CD4-positive, alpha-beta T cell treated with Interleukin-15 for 4 hours (primary cell): Measurements from ENCODE around the gene SH3RF1.

Source experiments
- DNase-seq: peaks from one replicate; pipeline ENCODE4 v3.0.0-alpha.2; 2020; ENCODE audit warnings: low spot score

The SH3RF1 gene

DNA sequence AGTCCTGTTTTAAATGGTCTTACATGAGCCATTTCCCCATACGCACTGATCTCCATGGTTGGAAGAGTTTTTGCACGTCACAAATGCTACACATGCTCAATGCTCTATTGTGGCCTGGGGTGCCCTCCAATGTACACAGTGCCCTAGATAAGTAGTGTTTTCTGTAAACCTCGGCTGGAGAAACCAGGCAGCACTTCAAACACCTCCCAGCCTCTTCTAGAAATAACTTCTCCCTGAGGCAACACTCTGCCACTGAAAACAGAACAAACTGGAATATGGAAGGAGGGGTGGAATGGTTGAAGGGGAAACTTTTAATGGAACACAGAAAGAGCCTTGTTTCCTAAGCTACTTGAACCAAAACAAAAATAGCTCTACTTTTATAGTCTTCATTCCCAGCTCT is 136.8 kb downstream of the SH3RF1 start:
- no peak for DNase-seq

DNA sequence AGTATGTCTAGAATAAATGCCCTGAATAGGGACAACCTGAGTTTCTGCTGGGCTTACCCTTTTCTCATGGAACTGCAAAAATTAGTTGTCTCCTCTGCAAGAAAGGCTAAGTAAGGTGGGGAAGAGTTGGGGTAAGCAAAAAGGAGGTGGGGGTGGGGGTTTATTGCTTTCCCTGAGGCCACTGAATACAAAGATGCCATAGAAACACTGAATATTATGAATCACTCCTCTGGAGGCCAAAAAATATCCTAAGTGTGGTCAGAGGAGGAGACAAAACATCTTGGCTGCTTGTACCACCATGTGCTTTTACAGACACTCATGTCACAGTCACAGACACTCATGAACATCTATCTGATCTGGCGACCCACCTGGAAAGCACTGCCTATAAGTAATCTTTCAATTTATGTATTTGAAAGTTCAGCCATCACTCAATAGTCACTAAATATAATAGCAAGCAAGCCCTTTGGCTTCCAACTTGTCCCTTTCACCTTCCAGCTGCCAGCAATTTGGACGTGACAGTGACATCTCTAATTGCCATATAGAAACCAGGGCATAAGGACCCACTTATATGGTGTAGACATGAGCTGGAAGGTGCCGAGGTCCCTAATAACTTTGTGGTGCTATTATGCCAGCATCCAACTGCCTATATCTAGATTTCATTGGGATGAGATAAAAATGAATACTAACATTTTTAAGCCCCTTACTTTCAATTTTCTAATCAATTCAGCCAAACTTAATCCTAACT is 138.0 kb downstream of the SH3RF1 start:
- no peak for DNase-seq

DNA sequence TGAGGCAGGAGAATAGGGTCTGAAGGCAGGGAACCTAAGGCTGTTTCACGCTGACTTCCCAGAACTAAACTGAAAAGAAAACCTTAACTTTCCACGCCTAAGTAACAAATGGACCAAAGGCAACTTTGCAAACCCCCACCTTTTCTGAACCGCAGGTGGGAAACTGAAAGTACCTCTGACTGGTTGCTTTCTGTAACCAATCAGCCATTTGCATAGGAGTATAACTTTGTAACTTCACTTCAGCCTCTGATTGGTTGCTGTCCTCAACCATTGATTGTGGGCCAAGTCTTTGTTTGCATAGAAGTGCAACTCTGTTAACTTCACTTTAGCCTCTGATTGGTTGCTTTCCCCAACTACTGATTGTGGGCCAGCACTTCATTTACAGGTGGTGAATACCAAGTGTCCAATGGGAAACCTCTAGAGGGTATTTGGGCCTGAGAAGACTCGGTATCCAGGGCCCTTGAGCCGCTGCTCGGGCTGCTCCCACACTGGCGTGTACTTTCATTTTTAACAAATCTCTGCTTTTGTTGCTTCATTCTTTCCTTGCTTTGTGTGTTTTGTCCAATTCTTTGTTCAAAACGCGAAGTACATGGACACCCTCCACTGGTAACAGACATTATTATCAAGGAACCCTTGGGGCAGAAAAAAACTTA is 139.1 kb downstream of the SH3RF1 start:
- no peak for DNase-seq

DNA sequence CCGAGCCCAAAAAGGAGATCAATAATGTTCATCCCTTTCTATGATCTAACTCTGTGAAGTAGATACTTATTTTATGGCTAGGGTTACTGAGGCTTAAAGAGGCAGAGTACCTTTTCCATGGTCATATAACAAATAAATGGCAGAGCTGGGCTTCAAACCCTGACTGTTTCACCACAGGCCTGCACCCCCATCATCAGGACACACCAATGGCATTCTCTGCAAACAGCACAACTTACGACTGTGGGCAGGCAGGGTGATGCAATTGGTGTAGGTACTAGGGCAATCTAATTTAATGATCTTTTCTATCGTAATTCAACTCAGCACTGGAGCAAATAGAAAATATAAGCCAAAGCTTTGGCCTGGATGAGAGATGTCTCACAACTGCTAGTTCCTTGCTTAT is 141.9 kb downstream of the SH3RF1 start:
- no peak for DNase-seq

DNA sequence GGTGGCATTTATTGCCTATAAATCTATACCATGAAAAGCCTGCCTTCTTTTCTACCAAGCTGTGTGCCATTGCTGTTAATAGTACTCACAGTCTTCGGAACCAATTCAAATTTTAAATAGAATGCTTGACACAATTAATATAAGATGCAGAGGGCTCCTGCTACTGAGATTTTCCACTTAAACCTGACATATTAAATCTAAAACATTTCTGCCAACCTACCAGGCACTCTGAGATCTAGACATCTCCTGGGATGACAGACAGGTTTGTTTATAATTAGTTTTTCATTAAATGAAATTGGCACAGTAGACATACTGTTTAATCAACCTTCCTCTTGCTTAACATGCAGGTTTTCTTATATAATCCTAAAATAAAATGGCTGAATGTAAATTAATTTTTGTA is 143.4 kb downstream of the SH3RF1 start:
- no peak for DNase-seq

DNA sequence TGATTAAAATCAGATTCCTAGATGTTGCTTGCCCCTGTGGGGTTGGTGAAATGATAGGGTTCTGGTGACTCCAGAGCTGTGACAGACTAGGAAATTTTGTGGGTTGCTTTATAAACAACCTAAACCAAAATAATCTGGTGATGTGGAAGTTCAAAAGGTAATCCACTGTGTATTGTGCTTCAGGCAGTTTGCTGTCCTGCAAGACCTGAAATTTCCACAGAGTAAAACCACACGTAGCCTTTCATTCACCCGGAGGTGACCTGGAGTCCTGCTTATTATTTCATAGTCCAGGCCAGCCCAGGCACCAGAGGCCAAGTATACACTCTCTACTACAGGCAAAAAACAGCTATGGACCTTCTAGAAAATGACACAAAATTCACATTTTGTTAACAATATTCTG is 146.1 kb downstream of the SH3RF1 start:
- DNase-seq = no peak

DNA sequence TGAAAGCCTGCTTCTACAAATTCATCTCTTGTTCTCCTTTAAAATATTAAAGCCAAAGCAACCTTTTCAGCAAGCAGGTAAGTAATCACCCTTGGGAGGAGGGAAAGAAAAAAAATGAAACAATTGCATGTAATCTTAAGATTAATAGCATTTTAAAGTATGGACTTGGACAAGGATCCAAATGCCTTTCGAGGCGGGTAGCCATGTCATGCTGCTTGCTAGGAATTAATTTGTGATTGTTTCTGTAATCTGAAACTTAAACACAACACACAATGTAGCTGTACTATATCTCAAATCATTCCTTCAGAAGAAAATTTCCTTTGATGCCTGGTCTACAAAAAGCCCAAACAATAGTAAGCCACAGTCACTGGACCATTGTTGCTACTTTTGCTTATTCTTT is 148.3 kb downstream of the SH3RF1 start:
- no peak for DNase-seq

DNA sequence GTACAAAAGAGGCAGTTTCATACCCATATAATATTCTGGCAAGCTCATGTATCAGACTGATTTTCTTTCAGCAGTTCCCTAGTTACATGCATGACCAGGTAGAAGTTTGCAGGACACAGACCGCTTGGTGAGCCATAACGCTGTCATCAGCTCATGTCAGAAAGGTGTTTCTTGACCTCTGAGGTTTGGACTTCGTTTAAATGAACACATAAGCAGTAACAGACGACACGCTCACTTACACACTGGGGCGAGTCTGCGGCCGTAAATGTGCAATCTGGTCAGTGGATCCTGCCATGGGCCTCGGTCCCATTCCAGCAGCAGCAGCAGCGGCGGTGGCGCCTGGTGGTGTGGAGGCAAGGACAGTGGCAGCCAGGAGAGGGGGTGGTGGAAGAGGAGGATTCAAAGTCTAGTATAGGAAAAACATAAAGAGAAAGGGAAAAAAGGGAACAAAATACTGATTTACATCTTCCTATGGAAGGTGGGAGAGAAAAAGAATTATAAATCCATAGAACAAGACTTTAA is 148.8 kb downstream of the SH3RF1 start:
- no peak for DNase-seq

DNA sequence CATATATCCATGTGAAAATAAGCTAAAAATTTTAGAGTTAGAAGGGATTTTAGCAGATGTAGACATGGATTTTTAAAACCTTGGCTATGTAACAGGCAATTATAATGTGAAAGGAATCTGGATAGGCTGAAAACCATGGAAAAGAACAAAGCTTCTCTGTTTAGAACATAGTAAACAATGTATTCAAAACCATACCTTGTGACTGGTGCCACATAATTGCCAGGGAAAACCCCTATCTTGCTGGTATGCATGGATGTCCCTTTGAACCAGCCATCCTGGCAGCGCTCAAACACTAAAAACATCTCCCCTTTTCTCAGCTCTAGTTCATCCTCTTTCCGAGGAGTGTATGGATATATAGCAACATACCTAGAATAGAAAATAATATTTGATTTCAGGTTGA is 150.1 kb downstream of the SH3RF1 start:
- DNase-seq = no peak

DNA sequence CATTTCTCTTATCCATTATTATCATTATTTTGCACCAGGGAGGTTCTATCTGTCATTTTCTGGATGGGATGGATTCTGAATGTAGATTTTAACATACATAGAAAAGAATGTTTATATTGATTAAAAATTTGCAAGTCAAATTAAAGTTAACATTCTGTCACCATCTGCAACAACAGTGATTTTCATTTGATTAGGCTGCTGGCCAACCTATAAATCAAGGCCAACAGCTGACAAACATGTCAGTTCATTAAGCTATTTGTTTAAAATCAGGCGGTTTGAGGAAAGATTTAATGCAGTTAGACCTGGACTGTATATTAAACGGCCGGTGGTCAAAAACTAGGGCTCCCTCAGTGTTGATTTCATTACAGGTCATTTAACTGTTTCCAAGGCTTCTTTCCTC is 151.2 kb downstream of the SH3RF1 start:
- DNase-seq = no peak

DNA sequence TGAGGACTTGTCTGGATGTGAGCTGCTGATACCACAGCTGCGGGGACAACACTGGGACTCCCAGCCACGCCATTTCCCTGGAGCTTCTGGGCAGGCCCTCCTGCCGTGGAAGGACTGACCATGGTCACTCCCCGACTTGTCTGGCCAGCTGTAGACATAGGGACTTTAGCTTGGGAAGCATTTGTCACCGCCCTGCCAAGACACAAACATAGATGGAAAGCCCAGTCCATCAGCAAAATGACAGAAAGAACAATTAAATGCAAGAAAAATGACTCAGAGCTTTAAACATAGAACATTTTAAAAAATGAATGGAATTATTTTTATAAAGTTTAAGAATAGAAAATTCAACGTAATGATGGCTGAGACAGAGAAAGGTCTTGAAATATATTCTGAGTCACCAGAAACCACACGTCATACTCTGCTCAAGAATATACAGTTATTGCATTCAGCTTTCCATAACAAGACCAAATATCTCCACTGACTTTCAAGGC is 153.1 kb downstream of the SH3RF1 start:
- no peak for DNase-seq

DNA sequence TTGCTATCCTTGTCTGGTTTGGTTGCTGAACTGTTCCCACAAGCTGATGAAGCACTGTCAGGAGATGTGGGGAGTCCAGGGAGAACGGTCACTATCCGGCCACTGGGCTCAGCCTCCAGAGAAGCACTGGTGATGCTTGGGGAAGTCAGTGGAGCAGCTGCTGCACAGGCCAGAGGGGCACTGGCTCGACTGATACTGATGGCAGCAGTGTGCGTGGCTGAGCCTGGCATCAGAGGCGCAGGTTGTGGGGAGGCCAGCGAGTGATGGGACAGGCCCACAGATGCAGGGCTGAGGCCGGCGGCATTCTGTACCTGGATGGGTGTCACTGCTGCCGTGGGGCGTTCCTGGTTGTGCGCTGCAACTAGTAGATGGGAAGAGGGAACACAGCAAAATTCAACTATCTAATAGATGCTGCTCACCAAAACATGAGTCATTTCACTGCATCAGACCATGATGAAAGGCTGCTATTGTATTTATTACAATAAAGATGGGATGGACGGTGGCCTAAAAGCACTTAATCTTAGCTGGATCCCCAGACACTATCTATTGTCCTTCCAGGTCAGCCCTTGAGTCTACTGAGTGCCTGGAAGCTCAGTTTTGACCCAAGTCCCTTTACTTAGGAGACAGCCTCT is 154.4 kb downstream of the SH3RF1 start:
- no peak for DNase-seq

DNA sequence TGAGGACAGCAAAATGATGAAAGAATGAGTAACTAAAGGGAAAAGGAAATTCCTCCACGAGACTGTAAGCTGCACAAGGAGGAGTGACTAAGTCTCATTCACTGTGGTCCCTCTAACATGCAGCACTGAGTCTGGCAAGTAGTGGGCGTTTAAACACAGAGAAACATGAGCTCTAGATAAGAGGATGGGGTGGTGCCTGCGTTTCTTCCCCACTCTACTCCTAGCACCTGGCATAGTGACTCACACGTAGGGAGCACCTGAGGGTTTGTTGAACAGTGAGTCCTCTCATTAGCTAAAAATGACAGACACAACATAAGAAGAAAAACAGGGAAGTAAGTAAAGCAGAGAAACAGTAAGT is 154.9 kb downstream of the SH3RF1 start:
- no peak for DNase-seq

DNA sequence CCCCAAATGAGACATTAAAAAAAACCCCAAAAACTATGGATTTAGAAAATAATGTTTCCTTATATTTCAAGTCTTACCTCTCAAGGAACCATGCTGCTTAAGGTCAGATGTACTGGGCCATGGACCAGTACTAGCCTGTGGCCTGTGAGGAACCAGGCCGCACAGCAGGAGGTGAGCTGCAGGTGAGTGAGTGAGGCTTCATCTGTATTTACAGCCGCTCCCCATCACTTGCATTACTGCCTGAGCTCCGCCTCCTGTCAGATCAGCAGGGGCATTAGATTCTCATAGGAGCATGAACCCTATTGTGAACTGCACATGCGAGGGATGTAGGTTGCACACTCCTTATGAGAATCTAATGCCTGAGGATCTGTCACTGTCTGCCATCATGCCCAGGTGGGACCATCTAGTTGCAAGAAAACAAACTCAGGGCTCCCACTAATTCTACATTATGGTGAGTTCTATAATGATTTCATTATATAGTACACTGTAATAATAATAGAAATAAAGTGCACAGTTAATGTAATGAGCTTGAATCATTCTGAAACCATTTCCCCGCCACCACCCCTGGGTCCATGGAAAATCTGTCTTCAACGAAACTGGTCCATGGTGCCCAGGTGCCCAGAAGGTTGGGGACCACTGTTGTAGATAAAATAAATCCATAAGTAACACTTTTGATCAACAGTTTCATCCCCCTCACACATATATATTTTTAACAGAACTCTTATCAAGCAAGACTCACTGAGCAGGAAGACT is 155.4 kb downstream of the SH3RF1 start:
- no peak for DNase-seq

DNA sequence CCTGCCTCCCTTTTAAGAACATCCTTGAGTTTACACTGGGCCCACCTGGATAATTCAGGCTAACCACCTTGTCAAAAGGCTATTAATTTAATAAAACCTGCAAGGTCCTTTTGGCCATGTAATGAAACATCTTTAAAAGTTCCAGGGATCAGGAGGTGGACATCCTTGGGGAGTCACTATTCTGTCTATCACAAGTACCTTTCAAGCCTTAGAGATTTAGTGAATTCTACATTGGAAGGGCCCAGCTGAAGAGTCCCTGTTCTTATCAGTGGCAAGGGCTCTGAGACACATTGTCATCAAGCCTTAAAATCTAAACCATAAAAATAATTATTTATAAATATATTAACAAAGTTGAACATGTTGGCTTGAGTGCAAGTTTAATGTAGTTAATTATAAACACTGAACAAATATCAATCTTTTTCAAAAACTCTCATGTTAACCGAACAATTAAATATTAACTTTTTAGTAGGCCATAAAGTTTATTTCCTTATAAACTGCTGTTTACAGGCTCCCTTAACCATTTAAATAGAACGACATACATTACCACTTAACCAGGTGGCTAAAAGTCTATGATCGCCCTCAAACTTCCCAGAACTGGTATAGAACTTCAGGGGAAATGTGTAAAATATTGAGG is 156.3 kb downstream of the SH3RF1 start:
- no peak for DNase-seq

DNA sequence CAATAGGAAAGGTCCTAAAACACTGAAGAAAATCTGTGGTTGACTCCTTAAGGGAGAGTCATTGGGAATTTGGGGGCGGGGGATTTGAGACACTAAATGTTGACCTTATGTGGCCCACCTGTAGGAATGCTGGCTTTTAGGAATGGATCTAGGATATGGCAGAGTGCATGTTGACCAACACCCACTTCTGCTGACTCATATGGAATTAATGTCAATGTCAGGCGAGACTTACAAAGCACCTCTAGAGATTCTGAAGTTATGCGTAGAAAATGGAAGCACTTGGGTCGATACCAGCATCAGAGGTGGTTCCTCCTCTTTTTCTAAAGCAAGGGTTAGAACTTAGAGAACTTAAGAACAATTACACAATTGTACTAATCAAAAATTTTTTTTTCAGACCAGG is 160.1 kb downstream of the SH3RF1 start:
- no peak for DNase-seq

DNA sequence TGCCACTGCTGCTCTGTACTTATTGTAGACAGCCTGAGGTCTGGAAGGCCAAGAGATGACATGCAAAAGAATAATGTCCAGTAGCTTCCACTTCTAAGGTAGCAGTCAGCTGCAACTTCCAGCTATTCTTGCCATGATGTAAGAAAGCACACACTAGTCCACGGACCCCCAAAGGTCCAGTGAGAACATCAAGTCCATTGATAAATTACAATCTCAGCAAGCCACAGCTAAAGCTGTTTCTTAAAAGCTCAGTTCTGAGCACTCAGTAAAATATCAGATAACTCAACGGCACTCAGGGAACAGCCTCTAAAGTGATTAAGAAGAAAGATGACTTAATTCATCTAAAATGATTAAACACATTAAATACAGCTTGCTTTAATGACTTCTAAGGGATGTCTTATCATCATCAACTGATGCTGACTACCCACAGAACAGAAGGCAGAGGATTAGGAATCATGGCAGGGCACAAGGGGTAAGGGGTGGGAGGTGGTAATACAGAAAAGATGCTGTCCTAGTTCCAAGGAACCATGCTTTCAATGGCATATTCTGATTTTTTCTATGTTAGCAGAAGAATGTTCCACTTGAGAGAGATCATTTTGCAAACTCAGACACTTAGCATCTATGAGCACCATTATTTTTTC is 161.6 kb downstream of the SH3RF1 start:
- DNase-seq = no peak

DNA sequence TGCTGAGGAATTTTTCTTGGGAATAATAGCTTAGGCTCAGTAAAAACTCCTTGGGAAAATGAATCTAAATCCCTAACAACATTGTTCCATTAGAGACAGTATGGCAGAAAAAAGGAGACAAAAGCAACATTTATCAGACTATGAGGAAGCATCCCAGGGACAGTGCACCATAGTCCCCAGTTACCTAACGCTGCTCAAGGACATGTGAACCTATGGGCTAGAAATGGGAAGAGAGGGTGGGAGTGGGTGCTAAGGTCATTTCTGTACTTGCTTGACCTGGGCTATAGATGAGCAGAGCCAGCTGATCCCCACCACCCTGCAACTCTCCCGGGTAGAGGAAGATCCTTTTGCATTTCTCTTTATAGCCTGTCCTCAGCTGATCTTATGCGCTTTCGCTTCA is 162.5 kb downstream of the SH3RF1 start:
- DNase-seq = no peak

DNA sequence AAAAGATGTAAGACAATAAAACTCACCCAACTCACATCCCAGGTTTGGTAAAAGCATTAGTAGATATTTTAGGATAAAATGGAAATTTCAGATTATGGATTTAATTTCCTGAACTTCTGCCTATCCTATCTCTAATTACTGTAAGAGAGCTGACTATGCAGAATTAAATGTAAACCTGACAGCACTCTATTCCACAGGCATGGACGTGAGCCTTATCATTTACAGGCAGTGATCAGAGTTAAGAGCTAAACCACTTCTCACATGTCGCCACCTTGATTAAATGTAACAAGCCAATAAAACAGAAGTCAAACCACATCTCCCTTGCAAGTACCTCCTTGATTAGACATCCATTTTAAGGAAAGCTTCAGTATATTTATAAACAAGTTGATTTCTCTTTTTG is 163.2 kb downstream of the SH3RF1 start:
- no peak for DNase-seq

DNA sequence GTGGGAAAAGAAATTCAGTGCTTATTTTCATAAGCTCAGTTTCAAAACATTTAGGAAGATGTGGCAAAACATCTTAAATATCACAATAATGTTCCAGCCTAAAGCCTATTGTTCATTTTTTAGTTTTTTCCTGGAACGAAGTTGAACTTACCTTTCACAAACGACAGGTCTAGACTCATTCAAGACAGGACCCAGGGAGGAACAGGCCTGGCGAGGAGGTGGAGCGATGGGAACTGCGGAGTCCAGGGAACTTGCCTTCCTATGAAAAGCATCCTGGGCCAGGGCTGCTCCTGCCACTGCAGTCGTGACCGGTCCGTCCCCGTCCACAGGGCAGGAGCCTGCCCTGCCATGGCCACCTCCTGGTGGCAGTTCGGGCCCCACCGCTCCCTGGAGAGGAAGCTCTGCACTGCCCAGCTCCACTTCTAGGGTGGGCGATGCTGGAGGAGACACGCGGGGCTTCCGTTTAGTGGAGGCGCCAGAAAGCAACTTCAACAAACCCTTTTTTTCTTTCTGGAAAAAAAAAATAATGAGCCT is 164.0 kb downstream of the SH3RF1 start:
- DNase-seq = no peak

DNA sequence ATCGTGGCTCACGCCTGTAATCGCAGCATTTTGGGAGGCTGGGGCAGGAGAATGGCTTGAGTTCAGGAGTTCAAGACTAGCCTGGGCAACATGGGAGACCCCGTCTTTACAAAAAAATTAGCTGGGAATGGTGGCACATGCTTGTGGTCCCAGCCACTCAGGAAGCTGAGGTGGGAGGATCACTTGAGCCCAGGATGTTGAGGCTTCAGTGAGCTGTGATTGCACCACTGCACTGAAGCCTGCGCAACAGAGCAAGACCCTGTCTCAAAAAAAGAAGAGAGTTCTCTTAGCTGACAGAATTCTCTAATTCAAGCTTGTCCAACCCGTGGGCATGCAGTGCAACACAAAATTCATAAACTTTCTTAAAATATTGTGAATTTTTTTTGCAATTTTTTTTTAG is 165.1 kb downstream of the SH3RF1 start:
- no peak for DNase-seq
